Measurements from ENCODE around the gene RGS14.

RGS14 gene

GRCh38 chr5:177404641-177405179, 47.0 kb downstream of the RGS14 start:
- Histone ChIP-seq H2AFZ (ENCODE audit: low read depth, low read length, severe bottlenecking) (peak overlapping the region; percentile 85), H3K79me2 (ENCODE audit: insufficient read depth, low read length) (no peaks in the 10 kb centered on the region), H3K9me3 (ENCODE audit: insufficient read depth, low read length) (no peaks in the 10 kb centered on the region), H3K9me2 (replicated peaks; ENCODE audit: insufficient read depth, low read length) (no peaks in the 10 kb centered on the region), H3K27me3 (ENCODE audit: low read length) (no peaks in the 10 kb centered on the region), H3K4me3 (ENCODE audit: insufficient read depth, low read length, poor library complexity, severe bottlenecking) (no peak overlapping the region), H3K4me2 (ENCODE audit: low read depth, low read length, poor library complexity, severe bottlenecking) (peak overlapping the region; percentile 85), H4K20me1 (ENCODE audit: low read depth, low read length) (no peaks in the 10 kb centered on the region), H3K36me3 (ENCODE audit: low read length) (no peaks in the 10 kb centered on the region), H3K27ac (ENCODE audit: low read depth, low read length) (no peak overlapping the region), H3F3A (ENCODE audit: insufficient read depth) (no peaks in the 10 kb centered on the region; the same call in 1 of the 2 replicates), H3K9ac (ENCODE audit: low read length) (peak overlapping the region; percentile 64)
- no peak for TF ChIP-seq EZH2phosphoT487 (conservative IDR thresholded peaks at IDR 0.05; ENCODE audit: low read length)
- TF ChIP-seq CTCF (IDR thresholded peaks at IDR 0.05; ENCODE audit: insufficient read depth, low read length, poor library complexity, severe bottlenecking) = no peak

GRCh38 chr5:177405312-177405711, 47.6 kb downstream of the RGS14 start:
- no peak for TF ChIP-seq EZH2phosphoT487 (conservative IDR thresholded peaks at IDR 0.05; ENCODE audit: low read length)
- no peaks in the 10 kb centered on the region for H3K9me2 ChIP-seq (replicated peaks; ENCODE audit: insufficient read depth, low read length)
- H3K27me3 ChIP-seq (ENCODE audit: low read length) = no peaks in the 10 kb centered on the region
- no peaks in the 10 kb centered on the region for H3K36me3 ChIP-seq (ENCODE audit: low read length)
- H4K20me1 ChIP-seq (ENCODE audit: low read depth, low read length) = no peaks in the 10 kb centered on the region
- no peaks in the 10 kb centered on the region for H3K79me2 ChIP-seq (ENCODE audit: insufficient read depth, low read length)
- no peak overlapping the region for H3K4me3 ChIP-seq (ENCODE audit: insufficient read depth, low read length, poor library complexity, severe bottlenecking)
- no peak overlapping the region for H2AFZ ChIP-seq (ENCODE audit: low read depth, low read length, severe bottlenecking)
- H3F3A ChIP-seq (ENCODE audit: insufficient read depth) = no peaks in the 10 kb centered on the region; the same call in 1 of the 2 replicates
- H3K9ac ChIP-seq (ENCODE audit: low read length) = no peak overlapping the region
- no peaks in the 10 kb centered on the region for H3K9me3 ChIP-seq (ENCODE audit: insufficient read depth, low read length)
- H3K27ac ChIP-seq (ENCODE audit: low read depth, low read length) = no peak overlapping the region
- no peak overlapping the region for H3K4me2 ChIP-seq (ENCODE audit: low read depth, low read length, poor library complexity, severe bottlenecking)

- no peak overlapping the region for H3K4me2 ChIP-seq (ENCODE audit: low read depth, low read length, poor library complexity, severe bottlenecking)
These were observed 48.1 kb downstream of the RGS14 start for GRCh38 chr5:177405805-177406204.

More at GRCh38 chr5:177405805-177406204, 48.1 kb downstream of the RGS14 start:
- Histone ChIP-seq H3K9me2 (replicated peaks; ENCODE audit: insufficient read depth, low read length) (no peaks in the 10 kb centered on the region), H3K4me3 (ENCODE audit: insufficient read depth, low read length, poor library complexity, severe bottlenecking) (no peak overlapping the region), H3K9ac (ENCODE audit: low read length) (no peak overlapping the region), H3K36me3 (ENCODE audit: low read length) (no peaks in the 10 kb centered on the region), H3K79me2 (ENCODE audit: insufficient read depth, low read length) (no peaks in the 10 kb centered on the region), H4K20me1 (ENCODE audit: low read depth, low read length) (no peaks in the 10 kb centered on the region), H3K9me3 (ENCODE audit: insufficient read depth, low read length) (no peaks in the 10 kb centered on the region), H3F3A (ENCODE audit: insufficient read depth) (no peaks in the 10 kb centered on the region; the same call in 1 of the 2 replicates), H3K27me3 (ENCODE audit: low read length) (no peaks in the 10 kb centered on the region), H2AFZ (ENCODE audit: low read depth, low read length, severe bottlenecking) (no peak overlapping the region), H3K27ac (ENCODE audit: low read depth, low read length) (no peak overlapping the region)
- TF ChIP-seq CTCF (IDR thresholded peaks at IDR 0.05; ENCODE audit: insufficient read depth, low read length, poor library complexity, severe bottlenecking) = no peak
- TF ChIP-seq EZH2phosphoT487 (conservative IDR thresholded peaks at IDR 0.05; ENCODE audit: low read length) = no peak
